GM19035 (cell line): ENCODE data around the gene GDPD1.
A peak's percentile ranks its signal among the peaks of the same experiment; 100 is the strongest.
"Not testable (repeated sequence)": the region's sequence is repeated elsewhere in the genome, so short reads cannot be mapped to it uniquely, and the experiment has no call there.

Source experiments
- ATAC-seq: cut with Tn5 transposase; IDR thresholded peaks from one replicate; pipeline ENCODE4 v1.9.1; 2021; ENCODE audit not compliant: unreplicated experiment

GDPD1 gene

DNA sequence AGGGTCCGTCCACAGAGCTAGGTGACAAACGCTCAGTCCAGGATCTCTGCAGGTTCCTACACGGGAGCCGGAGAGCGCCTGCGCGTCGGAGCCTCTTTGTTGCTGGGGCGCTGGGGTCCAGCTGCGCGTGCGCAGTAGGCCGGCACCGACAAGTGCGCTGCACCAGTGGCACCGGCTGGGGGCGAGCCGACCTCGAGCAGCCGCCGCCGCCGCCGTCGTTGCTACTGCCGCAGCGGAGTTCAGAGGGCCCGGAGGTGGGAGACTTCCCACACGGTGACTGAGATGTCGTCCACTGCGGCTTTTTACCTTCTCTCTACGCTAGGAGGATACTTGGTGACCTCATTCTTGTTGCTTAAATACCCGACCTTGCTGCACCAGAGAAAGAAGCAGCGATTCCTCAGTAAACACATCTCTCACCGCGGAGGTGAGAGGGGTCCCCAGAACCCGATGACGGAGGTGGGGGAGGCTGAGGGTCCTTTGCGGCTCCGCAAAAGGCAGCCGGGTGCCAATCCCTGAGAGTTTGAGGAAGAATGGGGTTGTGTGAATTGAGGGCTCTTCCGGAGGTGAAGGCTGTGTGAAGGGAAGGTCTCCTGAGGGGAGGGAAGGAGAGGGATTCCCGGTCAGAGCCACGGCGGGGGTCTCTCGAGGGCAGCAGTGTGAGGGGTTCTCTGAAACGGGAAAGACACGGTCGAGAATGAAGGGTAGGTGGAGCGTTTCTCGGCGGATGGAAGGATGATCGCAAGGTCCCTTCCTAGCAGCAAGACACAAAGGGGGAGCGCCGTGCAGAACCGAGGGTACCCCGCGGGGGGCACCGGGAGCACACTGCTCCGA is at the start of gene GDPD1:
GDPD1 (plus strand) TSS at position 184 of the 831 bp plus-strand sequence; CDS start at position 283, 99 bp downstream.
- ATAC-seq: peak; percentile 98

DNA sequence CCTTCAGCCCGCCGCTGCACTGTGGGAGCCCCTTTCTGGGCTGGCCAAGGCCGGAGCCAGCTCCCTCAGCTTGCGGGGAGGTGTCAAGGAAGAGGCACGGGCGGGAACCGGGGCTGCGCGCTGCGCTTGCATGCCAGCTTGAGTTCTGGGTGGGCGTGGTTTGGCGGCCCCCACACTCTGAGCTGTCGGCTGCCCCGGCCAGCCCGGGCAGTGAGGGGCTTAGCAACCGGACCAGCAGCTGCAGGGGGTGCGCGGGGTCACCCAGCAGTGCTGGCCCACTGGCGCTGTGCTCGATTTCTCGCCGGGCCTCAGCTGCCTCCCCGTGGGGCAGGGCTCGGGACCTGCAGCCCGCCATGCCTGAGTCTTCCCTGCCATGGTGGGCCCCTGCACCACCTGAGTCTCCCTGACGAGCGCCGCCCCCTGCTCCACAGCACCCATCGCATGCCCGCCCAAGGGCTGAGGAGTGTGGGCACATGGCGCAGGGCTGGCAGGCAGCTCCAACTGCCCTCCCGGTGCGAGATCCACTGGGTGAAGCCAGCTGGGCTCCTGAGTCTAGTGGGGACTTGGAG is 47.8 kb upstream of the GDPD1 start:
- no peak for ATAC-seq

DNA sequence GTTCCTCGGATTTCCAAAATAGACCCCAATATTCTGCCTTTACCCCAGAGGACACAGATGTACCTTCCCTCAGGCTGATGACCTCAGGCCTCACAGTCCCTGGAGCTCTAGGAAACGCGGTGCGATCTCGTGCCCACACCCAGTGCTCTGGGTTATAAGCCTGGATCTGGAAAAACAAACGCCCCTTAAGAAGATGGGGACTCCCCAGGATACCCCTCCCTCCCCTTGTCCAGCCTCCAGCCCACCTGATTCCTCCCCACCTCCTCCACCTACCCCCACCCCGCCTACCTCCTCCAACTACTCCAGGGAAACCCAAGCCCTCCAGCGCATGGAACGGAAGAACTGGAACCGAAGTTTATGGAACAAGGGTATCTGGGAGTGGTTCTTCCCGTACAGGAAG is 45.6 kb upstream of the GDPD1 start:
- no peak for ATAC-seq

DNA sequence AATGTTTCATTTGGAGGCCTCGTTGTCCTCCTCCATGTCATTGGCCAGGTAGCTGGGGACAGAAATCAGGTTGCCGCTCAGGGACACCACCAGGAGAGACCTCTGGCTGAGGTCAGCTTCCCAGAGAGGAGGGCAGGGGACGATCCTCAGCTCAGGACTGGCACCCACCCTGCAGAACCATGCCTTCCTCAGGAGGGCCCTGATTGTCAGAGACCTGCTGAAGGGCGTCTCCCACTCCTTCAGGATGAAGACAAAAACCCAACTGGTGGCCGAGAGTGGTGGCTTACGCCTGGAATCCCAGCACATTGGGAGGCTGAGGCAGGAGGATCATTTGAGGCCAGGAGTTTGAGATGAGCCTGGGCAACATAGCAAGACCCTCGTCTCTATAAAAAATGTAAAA is 45.2 kb upstream of the GDPD1 start:
- no peak for ATAC-seq

DNA sequence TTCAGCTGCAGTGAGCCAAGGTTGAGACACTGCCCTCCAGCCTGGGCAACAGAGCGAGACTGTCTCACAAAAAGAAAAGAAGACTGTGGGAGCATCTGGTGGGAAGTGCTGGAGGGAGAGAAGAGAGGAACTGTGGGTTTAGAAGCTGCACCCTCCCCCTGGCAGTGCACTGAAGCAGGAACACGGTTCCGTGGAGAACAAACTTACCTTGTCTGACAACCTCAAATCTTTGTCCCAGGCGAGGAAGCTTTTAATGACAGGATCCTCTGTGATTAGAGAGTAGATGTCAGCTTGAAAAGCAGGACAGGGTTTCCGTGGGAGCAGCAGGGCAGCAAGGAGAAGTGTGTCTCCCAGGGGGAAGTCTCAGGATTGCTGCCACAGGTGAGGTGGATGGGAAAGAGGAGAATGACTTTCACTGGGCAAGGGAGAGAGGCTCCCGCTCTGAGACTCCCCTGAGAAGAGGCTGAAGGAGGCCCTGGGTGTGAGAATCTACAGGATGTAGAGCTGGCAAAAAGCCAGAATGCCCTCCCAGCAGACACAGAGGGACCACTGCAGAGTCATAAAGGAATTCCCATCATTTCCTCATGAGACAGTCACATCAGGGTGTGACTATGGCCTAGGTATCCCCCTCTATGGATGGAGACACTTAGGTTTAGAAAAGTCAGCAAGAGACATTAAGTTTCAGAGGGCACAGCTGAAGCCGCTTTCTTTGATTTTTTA is 41.9 kb upstream of the GDPD1 start:
- no peak for ATAC-seq

DNA sequence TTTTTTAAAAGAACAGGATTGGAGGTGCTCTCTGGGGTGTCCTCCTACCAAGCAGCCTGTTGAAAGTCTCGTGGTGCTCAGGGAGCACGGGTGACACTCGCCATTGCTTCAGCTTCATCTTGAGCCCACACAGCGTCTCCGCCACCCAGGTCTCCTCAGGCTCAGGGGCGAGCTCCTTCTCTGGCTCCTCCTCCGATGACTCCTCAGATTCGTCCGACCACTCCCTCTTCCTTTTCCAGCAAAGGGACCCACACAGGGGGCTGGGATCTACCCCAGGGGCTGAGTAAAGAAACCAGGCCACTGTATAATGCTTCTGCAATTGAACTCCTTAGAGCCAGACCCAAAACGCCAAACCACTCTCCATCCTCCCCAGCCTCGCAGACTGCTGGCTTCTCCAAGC is 40.7 kb upstream of the GDPD1 start:
- ATAC-seq: not testable (repeated sequence)

DNA sequence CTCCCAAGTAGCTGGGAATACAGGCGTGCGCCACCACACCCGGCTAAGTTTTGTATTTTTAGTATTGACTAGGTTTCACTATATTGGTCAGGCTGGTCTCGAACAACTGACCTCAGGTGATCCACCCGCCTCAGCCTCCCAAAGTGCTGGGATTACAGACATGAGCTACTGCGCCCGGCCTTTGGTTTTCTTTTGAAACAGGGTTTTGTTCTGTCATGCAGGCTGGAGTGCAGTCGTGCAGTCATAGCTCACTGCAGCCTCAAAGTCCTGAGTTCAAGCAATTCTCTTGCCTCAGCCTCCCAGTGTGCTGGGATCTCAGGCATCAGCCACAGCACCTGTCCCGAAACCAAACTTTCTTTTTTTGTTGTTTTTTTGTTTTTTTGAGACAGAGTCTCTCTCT is 39.7 kb upstream of the GDPD1 start:
- ATAC-seq: no peak

DNA sequence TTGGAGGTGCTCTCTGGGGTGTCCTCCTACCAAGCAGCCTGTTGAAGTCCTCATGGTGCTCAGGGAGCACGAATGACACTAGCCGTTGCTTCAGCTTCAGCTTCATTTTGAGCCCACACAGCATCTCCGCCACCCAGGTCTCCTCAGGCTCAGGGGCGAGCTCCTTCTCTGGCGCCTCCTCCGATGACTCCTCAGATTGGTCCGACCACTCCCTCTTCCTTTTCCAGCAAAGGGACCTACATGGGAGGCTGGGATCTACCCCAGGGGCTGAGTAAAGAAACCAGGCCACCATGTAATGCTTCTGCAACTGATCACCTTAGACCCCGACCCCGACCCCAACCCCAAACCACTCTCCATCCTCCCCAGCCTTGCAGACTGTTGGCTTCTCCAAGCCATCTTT is 38.8 kb upstream of the GDPD1 start:
- ATAC-seq: no peak

DNA sequence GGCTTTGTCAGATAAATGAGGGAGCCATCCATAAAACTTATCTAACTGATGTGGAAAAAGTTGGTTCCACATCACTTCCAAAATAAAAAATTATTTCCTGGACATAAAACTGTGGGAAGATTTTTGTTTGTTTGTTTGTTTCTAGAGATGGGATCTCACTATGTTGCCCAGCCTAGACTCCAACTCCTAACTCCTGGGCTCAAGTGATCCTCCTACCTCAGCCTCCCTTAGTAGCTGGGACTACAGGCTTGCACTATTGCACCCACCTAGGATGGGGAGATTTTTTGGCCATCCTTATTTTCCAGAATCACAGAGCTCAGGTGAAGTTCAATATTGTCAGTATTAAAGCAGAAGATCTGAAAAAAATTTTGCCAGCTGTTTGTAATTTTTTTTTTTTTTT is 34.3 kb upstream of the GDPD1 start:
- ATAC-seq: no peak

DNA sequence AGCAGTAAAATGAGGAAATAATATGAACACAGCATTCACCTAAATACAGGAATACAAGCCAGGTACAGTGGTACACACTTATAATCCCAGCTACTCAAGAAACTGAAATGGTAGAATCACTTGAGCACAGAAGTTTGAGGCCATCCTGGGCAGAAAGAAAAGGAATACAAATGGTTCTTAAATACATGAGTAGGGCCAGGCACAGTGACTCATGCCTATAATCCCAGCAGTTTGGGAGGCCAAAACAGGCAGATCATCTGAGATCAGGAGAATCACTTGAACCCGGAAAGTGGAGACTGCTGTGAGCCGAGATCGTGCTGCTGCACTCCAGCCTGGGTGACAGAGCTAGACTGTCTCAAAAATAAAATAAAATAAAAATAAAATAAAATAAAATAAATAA is 33.5 kb upstream of the GDPD1 start:
- ATAC-seq: no peak

DNA sequence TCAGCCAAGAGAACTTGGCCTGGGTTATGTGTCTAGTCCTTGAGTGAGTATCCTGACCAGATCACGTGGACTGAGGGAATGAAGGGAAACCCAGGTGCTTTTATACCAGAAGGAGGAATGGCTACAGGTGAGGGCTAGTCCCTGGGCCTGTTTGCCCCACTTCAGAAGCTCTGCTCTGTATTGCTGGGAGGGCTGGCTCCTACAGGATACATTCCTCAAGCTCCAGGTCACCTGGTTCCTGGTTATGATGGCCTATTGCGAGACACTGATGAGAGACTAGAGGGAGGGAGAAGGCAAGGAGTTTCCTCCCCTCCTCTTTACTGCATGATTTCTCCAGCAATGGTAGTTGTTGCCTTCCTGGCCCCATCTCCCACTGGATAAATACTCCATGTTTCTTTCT is 29.5 kb upstream of the GDPD1 start:
- ATAC-seq: no peak

DNA sequence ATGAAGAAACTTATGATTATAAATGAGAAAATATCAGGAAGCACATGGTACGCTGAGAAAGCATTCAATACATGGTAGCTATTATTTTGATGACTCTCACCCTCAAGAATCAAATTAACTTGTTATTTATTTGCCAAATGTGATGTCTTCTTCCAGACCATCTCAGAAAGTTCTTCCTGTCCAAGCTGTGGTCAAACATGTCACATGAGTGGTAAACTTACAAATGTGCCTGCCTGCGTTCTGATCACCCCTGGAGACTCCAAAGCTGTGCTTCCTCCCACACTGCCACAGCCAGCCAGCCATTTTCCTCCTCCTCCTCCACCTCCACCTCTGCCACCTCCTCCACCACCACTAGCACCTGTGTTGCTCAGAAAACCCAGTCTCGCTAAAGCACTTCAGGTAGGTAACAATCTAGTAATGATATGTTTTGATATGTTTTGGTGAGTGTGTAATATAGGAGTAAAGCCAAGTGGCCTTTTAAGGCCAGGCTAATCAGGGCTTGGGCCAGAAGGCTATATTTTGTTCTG is 26.9 kb upstream of the GDPD1 start:
- no peak for ATAC-seq

DNA sequence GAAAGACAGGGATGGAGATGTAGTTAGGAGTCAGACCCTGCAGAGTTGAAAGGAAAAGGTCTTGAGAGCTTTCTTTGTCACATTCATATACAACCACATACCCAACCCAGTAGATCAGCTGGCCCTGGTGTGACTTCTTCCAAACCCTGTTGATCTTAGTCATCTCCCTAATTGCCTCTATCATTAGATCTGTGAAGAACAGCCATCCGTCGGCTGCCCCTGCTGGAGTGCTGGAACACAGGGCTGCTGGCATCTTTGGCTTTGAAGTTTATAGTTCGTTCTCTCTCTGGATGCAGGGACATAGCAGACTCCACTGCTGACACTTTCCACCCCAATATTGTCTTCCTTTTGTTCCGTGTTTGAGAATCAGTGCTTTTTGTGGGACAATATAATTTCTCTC is 20.9 kb upstream of the GDPD1 start:
- ATAC-seq: no peak

DNA sequence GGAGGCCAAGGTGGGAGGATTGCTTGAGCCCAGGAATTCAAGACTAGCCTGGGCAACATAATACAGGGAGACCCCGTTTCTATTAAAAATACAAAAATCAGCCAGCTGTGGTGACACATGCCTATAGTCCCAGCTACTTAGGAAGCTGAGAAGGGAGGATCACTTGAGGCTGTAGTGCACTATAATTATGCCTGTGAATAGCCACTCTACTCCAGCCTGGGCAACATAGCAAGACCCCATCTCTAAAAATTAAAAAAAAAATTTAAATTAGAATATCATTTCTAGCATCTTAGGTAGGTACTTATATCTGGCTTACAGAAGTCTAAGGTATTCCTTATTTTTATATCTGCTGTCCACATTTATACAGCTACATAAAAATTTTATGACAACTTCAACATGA is 18.0 kb upstream of the GDPD1 start:
- no peak for ATAC-seq

DNA sequence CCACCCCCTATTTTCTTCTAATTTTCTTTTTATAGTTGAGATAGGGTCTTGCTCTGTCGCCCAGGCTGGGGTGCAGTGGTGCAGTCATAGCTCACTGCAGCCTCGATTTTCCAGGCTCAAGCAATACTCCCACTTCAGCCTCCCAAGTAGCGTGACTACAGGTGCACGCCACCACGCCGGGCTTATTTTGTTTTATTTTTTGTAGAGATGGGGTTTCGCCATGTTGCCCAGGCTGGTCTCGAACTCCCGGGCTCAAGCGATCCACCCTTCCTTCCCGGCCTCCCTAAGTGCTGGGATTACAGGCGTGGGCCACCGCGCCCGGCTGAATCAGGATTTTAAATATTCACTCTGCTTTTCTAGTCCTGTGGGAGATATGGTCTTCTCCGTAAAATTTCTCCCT is 941 bp upstream of the GDPD1 start:
- no peak for ATAC-seq

DNA sequence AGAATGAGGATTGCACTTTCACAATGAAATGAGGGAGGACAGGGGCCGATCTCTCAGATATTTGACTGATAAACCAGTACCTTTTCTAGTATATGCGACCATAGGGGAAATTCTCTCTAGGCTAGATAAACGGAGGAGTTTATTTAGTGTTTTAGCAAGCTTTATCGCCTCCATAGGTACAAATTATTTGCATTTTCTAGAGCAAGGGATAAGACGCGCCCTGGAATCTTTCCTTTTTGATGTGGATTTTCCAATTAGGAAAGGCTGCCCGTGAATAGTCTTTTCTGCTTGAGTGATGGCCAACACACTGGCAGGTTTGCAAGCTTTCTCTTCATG is 351 bp upstream of the GDPD1 start:
- no peak for ATAC-seq

DNA sequence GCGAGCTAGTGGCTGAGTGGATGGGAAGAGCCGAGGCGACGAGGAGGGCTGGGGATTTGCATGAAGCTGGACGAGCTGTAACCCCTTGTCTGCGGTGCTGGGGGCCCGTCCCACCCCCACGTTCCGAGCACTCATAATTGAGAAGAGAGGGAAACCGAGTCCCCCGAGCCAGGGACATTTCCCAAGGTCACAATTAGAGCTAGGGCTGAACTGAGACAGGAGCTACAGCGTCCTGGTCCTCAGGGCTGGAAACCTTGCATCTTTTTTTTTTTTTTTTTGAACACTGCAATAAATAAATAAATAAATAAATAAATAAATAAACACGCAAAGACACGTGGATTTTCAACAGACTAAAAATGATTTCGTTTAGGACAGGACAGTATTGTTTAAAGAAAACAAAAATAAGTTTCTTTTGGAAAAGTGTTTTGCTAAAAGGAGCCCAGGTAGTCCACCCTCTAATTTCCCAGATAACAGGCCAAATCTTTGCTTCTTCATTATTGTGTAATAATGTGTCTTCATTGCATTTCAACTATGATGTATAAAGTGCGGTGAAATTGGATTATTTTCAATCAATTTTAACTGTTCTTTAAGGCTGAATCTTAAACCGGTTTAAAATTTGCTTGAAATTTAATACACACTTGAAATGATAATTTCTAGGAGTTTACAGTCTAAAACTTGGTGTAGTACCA is 992 bp downstream of the GDPD1 start:
- no peak for ATAC-seq

DNA sequence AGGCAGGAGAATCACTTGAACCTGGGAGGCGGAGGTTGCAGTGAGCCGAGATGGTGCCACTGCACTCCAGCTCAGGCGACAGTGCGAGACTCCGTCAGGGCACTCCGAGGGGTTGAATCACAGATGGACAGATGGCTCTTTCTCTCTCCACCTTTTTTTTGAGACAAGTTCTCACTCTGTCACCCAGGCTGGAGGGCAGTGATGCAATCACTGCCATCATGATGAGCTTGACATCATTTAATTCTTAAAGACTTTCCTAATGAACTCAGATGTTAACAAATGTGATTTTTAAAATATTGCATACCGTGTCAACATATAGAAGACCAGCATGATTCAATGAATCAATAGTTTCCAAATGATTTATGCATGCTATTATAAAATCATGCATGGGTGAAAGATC is 3.5 kb downstream of the GDPD1 start:
- no peak for ATAC-seq

DNA sequence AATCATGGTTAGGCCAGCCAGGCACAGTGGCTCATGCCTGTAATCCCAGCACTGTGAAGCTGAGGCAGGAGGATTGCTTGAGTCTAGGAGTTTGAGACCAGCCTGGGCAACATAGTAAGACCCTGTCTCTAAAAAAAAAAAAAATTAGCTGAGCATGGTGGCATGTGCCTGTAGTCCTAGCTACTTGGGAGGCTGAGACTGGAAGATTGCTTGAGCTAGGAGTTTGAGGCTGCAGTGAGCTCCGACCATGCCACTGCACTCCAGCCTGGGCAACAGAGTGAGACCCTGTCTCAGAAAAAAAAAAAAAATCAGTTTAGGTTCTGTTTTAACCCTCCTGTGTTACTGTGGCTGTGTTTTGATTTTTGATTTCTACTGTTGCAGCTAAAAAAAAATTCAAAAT is 8.3 kb downstream of the GDPD1 start:
- not testable (repeated sequence) for ATAC-seq

DNA sequence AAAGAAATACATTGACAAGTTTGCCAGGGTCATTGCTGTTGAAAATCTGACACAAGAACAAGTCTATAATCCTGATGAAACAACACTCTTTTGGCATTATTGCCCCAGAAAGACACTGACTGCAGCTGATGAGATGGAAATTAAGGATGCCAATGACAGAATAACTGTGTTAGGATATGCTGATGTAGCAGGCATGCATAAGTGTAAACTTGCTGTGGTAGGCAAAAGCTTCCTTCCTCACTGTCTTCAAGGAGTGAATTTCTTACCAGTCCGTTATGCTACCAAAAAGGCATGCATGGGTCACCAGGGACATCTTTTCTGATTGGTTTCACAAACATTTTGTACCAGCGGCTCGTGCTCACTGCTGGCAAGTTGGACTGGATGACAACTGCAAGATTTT is 10.5 kb downstream of the GDPD1 start:
- no peak for ATAC-seq

DNA sequence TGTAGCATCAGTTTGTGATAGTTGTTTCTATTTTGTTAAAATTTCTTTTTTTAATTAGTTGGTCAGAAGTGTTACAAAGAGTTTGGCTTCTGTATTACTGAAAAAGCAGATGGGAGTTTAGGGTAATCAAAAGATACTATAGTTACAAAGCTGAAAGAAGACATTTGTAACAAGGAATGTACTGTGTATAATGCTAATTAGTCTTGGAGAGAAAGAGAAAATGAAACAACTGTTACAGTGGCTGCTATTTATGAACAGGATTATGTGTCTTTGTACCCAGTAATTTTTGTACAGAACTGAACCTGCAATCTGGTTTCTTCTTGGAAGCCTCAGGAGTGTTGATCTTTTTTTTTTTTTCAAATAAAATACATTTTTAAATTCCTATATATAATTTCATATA is 14.3 kb downstream of the GDPD1 start:
- ATAC-seq: no peak

DNA sequence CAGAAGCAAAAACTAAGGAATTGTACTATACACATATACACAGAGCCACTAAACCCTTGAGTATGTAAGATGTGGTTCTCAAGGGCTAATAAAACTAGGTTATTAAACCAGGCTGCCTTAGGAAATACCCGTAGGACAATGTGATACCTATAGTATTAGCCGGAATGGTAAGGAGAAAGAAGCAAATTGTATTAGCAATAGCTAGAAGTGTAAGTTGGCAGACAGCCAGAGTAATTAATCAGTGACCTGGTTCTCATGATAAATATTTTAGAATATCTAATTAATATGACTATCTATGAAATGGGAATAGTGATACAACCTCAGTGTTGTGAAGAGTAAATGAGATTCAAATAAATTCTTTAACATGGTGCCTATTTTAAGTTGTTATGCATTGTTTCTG is 18.6 kb downstream of the GDPD1 start:
- ATAC-seq: no peak
